Measurements from ENCODE around the gene APOBEC3B.
"Not testable (repeated sequence)": the region's sequence is repeated elsewhere in the genome, so short reads cannot be mapped to it uniquely, and the experiment has no call there.

- not testable (repeated sequence) for TF ChIP-seq CTCF, JUND, PBX3 (IDR thresholded peaks at IDR 0.05)
Observed at GRCh38 chr22:38960673-38961072, 21.5 kb upstream of the APOBEC3B start.
